ENCODE results near the gene REN. TPM values are rescaled to one million over a fixed set of nuclear protein-coding genes. Genes with fewer than 3 reads are reported as not detected.

REN gene
- total RNA-seq, 1 donor from 2014 or later: not detected

- DNase-seq (ENCODE audit: low read depth): no peak
- Histone ChIP-seq H4K20me1 (ENCODE audit: insufficient read depth, low read length) (no peaks in the 10 kb centered on the region), H3K4me1 (ENCODE audit: insufficient read depth, low read length) (no peaks in the 10 kb centered on the region), H3K4me3 (ENCODE audit: insufficient read depth, low read depth, low read length) (no peak overlapping the region), H3K4me2 (ENCODE audit: low read length) (no peak overlapping the region), H3K9me3 (ENCODE audit: insufficient read depth, low read depth, low read length) (no peaks in the 10 kb centered on the region), H3K36me3 (ENCODE audit: insufficient read depth, low read length) (no peaks in the 10 kb centered on the region), H3K27ac (ENCODE audit: low read depth, low read length) (no peak overlapping the region), H3K79me2 (ENCODE audit: insufficient read depth, low read length) (no peaks in the 10 kb centered on the region), H3K27me3 (ENCODE audit: insufficient read depth, low read length) (no peaks in the 10 kb centered on the region), H2AFZ (ENCODE audit: low read depth, low read length) (no peak overlapping the region), H3K9ac (ENCODE audit: low read length) (no peak overlapping the region)
- no peak for TF ChIP-seq CTCF (IDR thresholded peaks at IDR 0.05; ENCODE audit: insufficient read depth, low read depth, low read length)
- Mint-ChIP-seq H3K36me3 (ENCODE audit: low read depth, unreplicated experiment) (no peaks in the 10 kb centered on the region), H3K4me3 (ENCODE audit: unreplicated experiment) (no peak overlapping the region), H3K27me3 (ENCODE audit: low read depth, unreplicated experiment) (peaks cover 26% of the 10 kb centered on the region), H3K27ac (ENCODE audit: unreplicated experiment) (no peak overlapping the region), H3K9me3 (ENCODE audit: unreplicated experiment) (no peaks in the 10 kb centered on the region), H3K4me1 (ENCODE audit: low read depth, unreplicated experiment) (no peaks in the 10 kb centered on the region)
- FAIRE-seq: no peak
Measured at GRCh38 chr1:204180133-204180532, 14.0 kb upstream of the REN start.

GRCh38 chr1:204178487-204179281 is 12.5 kb upstream of the REN start:
- Mint-ChIP-seq H3K9me3 (ENCODE audit: unreplicated experiment) (no peaks in the 10 kb centered on the region), H3K27me3 (ENCODE audit: low read depth, unreplicated experiment) (peaks cover 25% of the 10 kb centered on the region), H3K4me1 (ENCODE audit: low read depth, unreplicated experiment) (no peaks in the 10 kb centered on the region), H3K27ac (ENCODE audit: unreplicated experiment) (no peak overlapping the region), H3K4me3 (ENCODE audit: unreplicated experiment) (no peak overlapping the region), H3K36me3 (ENCODE audit: low read depth, unreplicated experiment) (no peaks in the 10 kb centered on the region)
- H3K9me3 ChIP-seq (ENCODE audit: insufficient read depth, low read depth, low read length): no peaks in the 10 kb centered on the region
- H4K20me1 ChIP-seq (ENCODE audit: insufficient read depth, low read length): no peaks in the 10 kb centered on the region
- DNase-seq (ENCODE audit: low read depth): no peak
- H3K36me3 ChIP-seq (ENCODE audit: insufficient read depth, low read length): no peaks in the 10 kb centered on the region
- H3K4me1 ChIP-seq (ENCODE audit: insufficient read depth, low read length): no peaks in the 10 kb centered on the region
- no peak for FAIRE-seq
- no peaks in the 10 kb centered on the region for H3K79me2 ChIP-seq (ENCODE audit: insufficient read depth, low read length)
- H3K9ac ChIP-seq (ENCODE audit: low read length): no peak overlapping the region
- no peaks in the 10 kb centered on the region for H3K27me3 ChIP-seq (ENCODE audit: insufficient read depth, low read length)
- no peak overlapping the region for H3K4me2 ChIP-seq (ENCODE audit: low read length)
- no peak overlapping the region for H2AFZ ChIP-seq (ENCODE audit: low read depth, low read length)
- TF ChIP-seq CTCF (IDR thresholded peaks at IDR 0.05; ENCODE audit: insufficient read depth, low read depth, low read length): no peak
- TF ChIP-seq EZH2 (IDR thresholded peaks at IDR 0.05; ENCODE audit: insufficient read depth, low read length): no peak
- no peak overlapping the region for H3K27ac ChIP-seq (ENCODE audit: low read depth, low read length)
- no peak overlapping the region for H3K4me3 ChIP-seq (ENCODE audit: insufficient read depth, low read depth, low read length)

- Histone ChIP-seq H4K20me1 (ENCODE audit: insufficient read depth, low read length) (no peaks in the 10 kb centered on the region), H3K4me3 (ENCODE audit: insufficient read depth, low read depth, low read length) (no peak overlapping the region), H3K27me3 (ENCODE audit: insufficient read depth, low read length) (no peaks in the 10 kb centered on the region), H3K27ac (ENCODE audit: low read depth, low read length) (no peak overlapping the region), H3K9ac (ENCODE audit: low read length) (no peak overlapping the region), H2AFZ (ENCODE audit: low read depth, low read length) (no peak overlapping the region), H3K9me3 (ENCODE audit: insufficient read depth, low read depth, low read length) (no peaks in the 10 kb centered on the region), H3K79me2 (ENCODE audit: insufficient read depth, low read length) (no peaks in the 10 kb centered on the region), H3K4me2 (ENCODE audit: low read length) (no peak overlapping the region), H3K4me1 (ENCODE audit: insufficient read depth, low read length) (peaks cover 5% of the 10 kb centered on the region), H3K36me3 (ENCODE audit: insufficient read depth, low read length) (no peaks in the 10 kb centered on the region)
- TF ChIP-seq CTCF (IDR thresholded peaks at IDR 0.05; ENCODE audit: insufficient read depth, low read depth, low read length) (no peak), EZH2 (IDR thresholded peaks at IDR 0.05; ENCODE audit: insufficient read depth, low read length) (no peak)
- DNase-seq (ENCODE audit: low read depth) (no peak), FAIRE-seq (no peak)
- Mint-ChIP-seq H3K27me3 (ENCODE audit: low read depth, unreplicated experiment) (peaks cover 21% of the 10 kb centered on the region), H3K4me3 (ENCODE audit: unreplicated experiment) (no peak overlapping the region), H3K27ac (ENCODE audit: unreplicated experiment) (no peak overlapping the region), H3K36me3 (ENCODE audit: low read depth, unreplicated experiment) (no peaks in the 10 kb centered on the region), H3K4me1 (ENCODE audit: low read depth, unreplicated experiment) (no peaks in the 10 kb centered on the region), H3K9me3 (ENCODE audit: unreplicated experiment) (no peaks in the 10 kb centered on the region)
Measured at GRCh38 chr1:204177133-204177532, 11.0 kb upstream of the REN start.
